TTC549 (cell line): ENCODE data around the gene PRR9.
"Not testable (repeated sequence)": the region's sequence is repeated elsewhere in the genome, so short reads cannot be mapped to it uniquely, and the experiment has no call there.

Experiments used
- FAIRE-seq: peaks from 2 replicates; lab custom pipeline; 2012; peaks lifted over from hg19 to GRCh38; lab: Jason Lieb, UNC

The PRR9 gene, protein sequence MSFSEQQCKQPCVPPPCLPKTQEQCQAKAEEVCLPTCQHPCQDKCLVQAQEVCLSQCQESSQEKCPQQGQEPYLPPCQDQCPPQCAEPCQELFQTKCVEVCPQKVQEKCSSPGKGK

DNA sequence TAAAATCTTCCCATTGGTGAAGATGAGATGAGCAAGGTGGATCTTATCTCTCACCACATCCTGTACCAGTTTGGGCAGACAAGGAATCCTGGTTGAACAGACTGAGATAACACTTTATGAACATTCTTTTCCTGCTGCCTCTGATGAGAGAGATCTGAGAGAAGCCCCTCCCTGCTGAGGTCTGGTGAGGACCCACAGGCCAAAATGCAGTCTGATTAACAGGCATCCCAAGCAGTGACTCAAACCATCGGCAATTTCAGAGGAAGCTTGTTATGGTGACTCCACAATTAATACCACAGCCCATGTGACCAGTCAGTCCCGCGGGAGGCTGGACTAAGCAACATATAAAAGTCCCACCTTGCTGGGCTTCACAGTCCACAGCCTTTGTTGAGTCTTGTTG lies at the start of gene PRR9:
PRR9 (plus strand) TSS at position 373 of the 400 bp plus-strand sequence. CDS start 561 bp downstream, outside the sequence.
- no peak for FAIRE-seq

DNA sequence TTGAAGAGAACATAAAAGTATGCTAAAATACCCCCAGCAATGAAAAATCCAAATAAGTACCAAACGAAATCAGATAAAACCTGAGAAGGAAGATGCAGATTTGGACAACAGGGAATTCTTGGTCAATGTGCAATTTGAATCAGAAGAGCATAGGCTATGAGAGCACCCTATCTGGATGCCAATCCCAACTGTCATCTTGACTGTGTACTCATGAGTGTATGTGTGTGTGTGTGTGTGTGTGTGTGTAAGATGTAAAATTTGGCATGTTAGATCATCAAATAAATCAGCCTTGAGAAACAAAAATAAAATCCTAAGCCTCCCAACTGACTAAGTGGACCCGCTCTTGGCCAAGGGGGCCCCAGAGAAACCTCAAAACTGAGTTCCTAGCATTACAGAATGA lies 48.7 kb upstream of the PRR9 start:
- no peak for FAIRE-seq

DNA sequence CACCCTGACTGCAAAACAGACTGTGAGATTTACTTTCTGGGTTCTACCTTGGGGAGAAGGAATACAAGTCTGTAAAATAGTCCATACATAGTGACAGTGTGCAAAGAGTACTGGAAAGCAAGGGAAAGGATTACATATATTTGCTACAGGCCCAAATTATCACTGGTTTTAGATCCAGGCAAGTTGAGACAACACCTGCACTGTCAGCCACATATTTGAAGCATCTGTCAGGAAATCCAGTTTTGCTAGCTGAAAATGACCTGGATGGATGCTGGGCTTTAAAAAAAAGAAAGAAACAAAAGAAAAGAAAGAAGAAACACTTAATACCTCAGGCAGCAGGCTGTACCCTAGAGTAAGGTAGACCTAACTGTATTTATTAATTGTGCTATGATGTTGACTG lies 42.8 kb upstream of the PRR9 start:
- FAIRE-seq: no peak

DNA sequence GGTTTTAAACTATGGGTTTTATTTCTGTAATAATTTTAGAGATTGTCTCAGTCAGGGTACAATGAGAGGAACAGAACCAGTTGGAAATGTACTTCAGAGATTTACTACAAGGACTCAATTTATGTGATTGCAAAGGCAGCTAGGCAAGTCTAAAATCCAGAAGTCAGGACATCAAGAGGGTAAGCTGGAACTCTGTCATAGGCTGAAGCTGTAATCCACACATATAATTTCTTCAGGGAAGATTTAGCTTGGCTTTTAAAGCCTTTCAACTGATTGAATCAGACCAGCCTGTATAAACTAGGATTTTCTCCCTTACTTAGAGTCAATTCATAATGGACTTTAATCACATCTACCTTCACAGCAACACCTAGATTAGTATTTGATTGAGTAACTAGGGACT lies 38.5 kb upstream of the PRR9 start:
- FAIRE-seq: no peak

DNA sequence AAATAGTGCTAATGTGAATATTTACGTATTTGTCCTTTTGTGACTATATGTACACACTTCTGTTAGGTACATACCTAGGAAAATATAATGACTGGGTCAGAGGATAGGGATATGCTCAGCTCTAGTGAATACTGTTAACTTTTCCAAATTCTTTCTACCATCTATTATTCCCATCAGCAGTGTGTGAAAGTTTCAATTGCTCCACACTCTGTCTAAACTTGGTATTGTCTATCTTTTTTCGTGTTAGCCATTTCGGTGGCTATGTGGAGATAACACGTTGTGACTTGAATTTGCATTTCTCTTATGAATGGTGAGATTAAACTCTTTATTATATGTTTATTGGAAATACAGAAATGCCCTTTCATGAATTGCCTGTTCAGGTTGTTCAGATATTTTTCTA lies 36.8 kb upstream of the PRR9 start:
- FAIRE-seq: peak; percentile 40

DNA sequence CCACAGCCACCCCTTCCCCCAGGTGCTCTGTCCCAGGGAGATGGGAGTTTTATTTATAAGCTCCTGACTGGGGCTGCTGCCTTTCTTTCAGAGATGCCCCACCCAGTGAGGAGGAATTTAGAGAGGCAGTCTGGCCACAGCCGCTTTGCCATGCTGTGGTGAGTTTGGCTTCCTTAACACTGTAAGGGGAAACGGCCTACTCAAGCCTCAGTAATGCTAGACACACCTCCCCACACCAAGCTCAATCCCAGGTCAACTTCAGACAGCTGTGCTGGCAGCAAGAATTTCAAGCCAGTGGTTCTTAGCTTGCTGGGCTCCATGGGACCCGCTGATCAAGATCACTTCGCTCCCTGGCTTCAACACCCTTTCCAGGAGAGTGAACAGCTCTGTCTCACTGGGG lies 29.1 kb upstream of the PRR9 start:
- not testable (repeated sequence) for FAIRE-seq

DNA sequence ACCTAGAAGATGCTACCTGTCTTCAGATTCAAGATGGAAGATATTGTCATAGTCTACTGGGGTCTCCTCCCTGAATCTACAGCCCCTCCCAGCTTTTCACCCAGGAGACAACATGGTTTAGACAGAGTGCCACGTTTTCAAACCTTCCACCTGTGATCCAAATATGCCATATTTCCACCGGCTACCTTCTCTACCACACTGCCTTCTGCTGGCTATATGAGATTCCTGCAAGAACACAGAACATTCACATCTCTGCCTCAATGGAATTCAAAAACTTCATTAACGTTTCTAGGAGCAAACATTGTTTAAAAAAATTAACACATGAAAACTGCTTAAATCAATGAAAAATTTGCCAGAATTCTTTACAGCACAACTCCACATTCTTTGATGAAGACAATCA lies 27.0 kb upstream of the PRR9 start:
- no peak for FAIRE-seq

DNA sequence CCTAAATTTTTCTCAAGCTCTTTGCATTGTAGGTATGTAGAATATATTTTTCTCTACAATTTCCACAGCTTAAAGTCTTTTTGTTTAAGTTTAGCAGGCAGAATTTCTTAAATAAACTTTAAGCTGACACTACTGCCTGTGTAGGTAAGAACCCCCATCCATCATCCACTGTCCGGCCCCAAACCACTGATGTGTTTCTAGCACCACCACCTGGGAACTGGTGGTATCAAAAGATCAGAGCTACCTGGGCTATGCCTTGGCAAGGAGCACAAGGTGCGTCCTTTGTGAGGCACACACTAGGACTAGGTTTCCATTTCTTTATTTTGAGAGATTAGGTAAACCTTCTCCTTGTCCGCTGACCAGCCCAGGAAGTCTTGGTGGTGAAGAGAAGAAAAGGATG lies 24.7 kb upstream of the PRR9 start:
- no peak for FAIRE-seq

DNA sequence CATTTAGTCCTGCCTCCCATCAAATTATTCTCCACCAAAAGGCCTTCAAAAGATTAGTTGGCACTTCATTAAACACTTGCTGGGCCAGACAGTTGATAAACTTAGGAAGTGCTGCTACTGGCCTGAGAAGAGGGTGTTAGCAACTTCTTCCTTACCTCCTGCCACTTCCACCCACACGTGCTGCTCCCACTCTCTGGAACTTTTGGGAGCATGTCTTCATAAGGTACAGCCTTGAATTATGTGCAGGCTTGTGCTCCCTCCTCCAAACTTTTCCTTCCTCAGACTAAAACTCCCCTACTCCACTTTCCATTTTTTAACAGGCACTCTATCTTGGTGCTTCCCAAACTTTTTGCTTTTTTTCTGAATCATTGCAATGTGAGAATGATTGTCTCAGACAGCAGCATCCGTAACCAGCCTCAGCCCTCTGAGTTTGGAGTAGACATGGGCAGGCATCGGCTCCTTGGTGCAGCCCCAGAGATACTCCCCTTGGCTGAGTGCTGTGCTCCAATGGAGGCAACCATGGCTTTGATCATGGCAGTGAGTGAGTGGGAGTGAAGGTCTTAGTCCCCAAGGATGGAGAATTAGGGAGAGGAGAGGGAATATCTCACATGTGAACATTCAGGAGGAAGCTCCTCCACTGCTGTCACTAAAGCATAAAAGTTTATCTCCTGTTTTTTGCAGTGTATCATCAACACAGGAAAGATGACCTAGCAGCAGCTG lies 22.9 kb upstream of the PRR9 start:
- FAIRE-seq: no peak

DNA sequence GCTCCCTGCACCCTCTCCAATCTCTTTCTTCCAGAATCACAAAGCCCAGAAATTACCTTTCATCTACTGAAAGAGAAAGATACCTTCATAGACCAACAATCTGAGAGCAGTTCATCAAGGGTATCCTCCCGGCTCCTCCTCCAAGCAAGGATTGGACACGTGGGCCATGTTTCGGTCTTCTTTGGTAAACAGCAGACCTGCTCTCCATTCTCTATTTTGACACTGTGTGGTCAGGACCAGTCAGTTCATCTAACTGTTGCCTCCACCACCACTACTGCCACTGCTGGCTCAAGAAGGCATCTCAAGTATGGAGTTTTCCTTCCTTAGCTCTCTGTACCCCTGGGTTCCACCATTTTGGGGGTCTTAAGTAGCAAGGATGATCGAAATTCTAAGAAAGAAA lies 22.2 kb upstream of the PRR9 start:
- no peak for FAIRE-seq

DNA sequence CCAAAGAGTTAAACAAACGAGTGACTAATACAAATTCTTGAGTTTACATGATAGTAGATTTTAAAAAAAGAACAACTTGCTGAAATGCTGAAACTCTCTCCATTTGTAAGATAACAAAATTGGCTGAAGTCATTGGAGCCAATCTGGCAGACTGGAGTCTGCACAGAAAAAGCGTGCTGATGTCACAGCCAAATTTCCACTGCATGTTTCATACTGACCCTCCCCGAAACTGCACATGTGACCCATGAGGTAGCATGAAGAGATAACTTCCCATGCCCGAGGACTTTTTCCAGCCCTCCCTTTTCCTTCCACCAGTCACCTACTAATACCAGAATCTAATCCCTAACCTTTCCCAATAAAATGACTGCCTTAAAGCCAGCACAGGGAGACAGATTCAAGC lies 15.4 kb upstream of the PRR9 start:
- no peak for FAIRE-seq

DNA sequence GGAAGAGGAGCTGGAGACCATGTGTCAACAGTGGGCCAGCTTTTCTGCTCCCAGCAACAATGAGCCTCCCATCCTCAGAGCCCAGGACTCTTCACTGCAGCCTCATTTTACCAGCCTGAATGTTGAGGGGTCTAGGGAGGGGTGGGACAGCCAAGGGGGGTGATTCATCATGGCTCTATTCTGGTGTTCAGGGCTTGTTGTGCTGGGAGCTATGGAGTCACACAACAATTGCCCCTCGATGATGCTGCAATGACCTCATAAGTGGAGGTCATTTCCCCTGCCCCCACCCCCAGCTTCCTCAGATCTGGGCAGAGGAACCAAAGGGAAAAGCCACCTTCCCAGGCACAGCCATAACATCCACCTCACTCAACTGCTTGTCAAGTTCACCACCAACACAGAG lies 14.3 kb upstream of the PRR9 start, which contains the start of gene LELP1:
LELP1 (plus strand) TSS at position 301 of the 400 bp plus-strand sequence. CDS start 1,278 bp downstream, outside the sequence.
- FAIRE-seq: no peak

DNA sequence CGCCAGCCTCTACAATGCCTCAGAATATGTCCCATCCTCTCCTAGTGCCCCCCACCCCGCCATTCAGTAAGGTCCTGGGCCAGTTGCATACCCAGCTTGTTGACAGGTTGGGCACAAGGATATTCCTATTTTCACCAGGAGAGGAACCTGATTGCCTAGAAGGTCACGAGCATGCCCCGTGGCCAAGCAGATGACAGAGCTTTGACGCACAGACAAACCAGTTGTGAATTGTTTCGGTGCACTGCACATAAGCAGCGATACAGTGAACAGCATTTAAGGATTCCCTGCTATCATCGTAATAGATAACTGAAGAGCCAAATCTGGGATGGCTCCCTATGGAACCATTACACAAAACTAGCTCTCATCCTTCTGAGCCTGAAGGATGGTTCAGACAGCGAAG lies 10.8 kb upstream of the PRR9 start:
- FAIRE-seq: no peak

DNA sequence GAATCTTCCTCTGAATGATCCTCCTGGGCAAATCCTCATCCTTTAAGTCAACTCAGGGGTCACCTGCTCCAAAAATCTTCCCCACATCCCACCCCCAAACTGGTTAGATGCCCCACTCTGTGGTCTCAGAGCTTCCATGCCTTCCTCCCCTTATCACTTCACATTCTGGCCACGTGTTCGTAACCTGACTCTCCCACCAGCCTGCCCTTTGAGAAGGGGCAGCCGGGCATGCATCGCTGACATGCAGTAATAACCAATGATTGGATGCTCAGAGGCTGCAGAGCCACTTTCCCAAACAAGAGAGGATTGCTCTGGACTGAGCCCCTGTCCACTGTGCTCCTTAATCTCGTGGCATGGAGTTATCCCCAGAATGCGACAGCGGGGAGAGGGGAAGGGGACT lies 7.2 kb upstream of the PRR9 start:
- no peak for FAIRE-seq

DNA sequence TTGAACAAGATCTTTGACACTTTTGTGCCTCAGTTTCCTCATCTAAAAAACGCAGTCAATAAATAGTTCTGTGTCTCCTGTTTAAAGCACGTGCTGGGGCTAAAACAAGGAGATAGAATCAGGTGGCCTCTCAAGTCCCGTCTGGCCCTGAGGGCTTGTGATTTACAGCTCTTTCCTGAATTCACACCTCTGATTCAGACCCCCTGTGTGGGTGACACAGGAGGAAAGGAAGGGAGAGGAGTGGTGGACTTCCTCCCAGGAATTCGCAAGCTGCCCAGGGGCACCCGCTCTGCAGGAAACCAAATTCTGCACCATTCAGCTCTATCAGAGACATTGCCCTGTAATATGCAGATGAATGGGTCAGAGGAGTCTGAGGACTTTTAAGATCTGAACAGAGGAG lies 5.2 kb upstream of the PRR9 start:
- FAIRE-seq: no peak

DNA sequence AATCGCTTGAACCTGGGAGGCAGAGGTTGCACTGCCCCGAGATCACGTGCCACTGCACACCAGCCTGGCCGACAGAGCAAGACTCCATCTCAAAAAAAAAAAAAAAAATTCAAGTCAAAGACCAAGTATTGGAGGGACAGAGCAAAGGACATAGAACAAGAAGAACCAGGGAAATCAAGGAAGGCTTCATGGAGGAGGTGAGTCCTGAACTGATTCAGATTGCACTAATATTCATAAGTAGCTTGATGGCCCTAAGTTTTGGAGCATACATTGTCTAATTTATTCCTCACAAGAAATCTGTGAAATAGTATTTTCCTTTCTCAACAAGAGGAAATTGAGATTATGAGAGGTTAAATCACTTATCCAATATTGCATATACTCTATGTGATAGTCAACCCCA lies 3.9 kb upstream of the PRR9 start:
- no peak for FAIRE-seq

DNA sequence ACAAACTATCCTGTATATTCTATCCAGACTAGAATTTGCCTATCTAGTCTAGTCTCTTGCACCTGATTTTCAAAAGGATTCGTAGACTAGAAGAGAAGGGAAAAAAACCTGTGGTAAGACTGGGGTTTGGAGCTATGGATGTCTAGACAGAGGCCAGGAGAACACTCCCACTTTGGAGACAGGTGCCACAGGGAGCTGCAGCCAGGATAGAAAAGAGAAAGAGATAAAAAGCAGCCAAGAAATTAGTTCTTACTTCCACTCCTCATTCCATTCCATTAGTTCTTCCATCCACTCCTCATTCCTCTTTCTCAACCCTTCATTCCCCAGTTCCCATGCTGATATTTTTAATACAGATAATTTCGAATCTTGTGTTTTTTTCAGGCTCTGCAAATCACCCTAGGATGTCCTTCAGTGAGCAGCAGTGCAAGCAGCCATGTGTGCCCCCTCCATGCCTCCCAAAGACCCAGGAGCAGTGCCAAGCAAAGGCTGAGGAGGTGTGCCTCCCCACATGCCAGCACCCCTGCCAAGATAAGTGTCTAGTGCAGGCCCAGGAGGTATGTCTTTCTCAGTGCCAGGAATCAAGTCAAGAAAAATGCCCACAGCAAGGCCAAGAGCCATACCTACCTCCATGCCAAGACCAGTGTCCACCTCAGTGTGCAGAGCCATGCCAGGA lies 496 bp downstream of the PRR9 start:
- no peak for FAIRE-seq

DNA sequence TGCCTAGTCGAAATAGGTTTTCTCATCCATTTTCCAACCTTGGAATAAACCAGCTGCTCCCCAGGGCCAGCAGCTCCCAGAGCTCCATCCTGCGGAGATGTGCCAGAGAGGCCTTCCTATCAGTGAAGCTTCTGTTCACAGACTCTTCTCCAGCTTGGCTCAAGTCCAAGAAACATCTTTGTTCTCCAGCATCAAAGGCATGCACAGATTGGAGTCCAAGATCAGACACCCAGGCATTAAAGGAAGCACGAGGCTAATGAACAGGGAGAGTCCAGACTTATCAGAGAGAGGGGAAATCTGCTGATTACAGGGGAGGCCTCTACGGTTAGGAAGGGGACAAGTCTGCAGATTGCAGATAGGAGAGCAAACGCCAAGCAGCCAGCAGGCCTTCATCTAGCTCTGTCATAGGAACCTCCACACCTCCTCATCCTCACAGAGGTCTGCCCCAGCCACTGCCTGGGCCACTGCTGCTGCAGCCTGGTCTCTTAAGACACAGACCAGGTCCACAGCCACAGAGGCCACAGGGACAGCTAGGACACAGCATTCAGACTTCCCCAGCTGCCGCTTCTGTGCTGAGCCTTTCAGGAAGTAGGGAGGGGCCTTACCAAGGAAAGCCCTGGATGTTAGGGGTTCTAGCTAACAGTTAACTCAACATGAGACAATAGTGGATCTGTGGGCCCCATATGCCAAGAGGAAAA lies 3.4 kb downstream of the PRR9 start:
- no peak for FAIRE-seq

DNA sequence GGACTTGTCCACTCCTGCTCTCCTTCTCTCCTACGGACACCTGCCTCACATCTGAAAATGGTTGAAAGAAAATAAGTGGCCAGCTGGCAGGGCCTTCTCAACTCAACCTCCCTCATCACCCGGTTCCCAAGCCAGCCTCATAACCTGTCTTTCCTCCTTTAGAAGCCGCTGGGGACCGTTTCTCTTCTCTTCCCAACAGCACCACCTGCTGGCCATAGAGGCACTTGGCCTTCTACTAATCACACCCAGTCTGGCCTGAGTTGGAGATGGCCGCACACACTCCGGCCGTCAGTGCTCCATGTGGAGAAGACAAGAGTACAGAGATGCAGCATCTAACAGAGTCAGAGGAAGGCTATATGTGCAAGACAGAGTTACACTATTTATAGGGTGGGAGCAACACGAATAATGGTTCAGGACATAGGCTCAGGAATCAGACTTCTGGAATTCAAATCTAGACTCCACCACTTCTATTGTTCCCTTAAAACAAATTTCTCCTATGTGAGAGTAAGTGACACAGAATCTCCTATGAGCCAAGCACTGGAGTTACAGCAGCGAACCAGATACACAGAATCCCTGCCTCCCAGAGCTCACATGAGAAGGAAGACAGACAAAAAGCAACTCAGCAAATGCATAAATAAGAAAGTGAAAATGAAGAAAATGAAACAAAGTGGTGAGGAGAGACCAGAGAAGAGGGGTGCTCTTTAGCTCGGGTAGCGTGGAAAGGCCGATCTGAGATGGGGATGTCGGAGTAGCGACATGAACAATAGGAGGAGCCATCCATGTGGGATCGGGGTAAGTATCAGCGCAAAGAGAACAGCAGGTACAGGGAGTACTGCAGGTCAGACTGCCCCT lies 5.9 kb downstream of the PRR9 start:
- FAIRE-seq: peak; percentile 98

DNA sequence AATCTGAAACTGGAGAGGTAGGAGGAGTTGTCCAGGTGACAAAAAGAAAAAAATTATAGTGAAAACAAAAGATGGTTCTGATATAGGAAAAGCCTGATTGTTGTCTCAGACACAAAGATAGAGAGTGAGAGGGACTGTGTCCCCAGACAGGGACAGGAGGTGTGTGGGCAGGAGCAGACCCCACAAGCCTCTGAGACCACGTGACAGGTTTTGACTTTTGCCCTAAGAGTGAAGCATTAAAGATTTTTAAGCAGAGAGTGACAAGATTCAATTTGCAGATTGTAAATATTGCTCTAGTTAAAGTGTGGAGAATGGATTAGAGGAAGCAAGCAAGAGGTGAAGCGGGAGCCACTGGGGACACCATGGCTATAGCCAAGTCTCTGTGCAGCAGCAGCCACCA lies 10.4 kb downstream of the PRR9 start:
- FAIRE-seq: no peak

DNA sequence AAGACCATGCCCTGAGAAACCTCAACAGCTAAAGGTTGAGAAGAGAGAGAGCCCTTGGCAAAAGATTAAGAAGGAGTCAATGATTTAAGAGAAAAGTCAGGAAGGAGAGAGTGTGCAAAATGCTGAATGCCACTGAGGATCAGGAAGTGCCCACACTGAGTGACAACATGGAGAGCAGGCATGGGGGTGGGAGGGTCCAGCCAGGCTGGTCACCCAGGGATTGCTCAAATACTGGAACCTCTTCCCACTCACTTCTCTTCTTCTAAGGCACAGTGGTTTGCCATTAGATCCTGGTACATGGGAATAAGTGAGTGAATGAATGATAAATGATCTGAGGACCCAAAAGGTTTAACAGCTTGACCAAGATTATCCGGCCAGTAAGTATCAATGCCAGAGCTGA lies 11.1 kb downstream of the PRR9 start:
- no peak for FAIRE-seq
